Measurements from ENCODE around the gene MPL.
A peak's percentile ranks its signal among the peaks of the same experiment; 100 is the strongest.

Gene MPL

GRCh38 chr1:43358121-43358745, 20.6 kb downstream of the MPL start:
- peak; percentile 48 for DNase-seq (ENCODE audit: low spot score)
- POLR2A ChIA-PET (ENCODE audit: low non-redundant PET): interaction anchor here (0.6 to 1.6 kb wide), 4 partner anchors 10 to 152 kb away, joined by 3 to 7 read pairs (median 4); partner anchors contain the start of genes C1orf210 and ELOVL1
- CTCF ChIA-PET: interaction anchor here (0.6 to 2.0 kb wide), 6 partner anchors 10 to 673 kb away, joined by 3 to 9 read pairs (median 4); partner anchors contain the start of genes ELOVL1, MED8 and SZT2
- TF ChIP-seq CTCF (conservative IDR thresholded peaks at IDR 0.05; ENCODE audit: low read depth): peak; percentile 54
- H3K27ac ChIP-seq: peak overlapping the region; percentile 94

GRCh38 chr1:43358746-43359693, 21.4 kb downstream of the MPL start, which contains the start of gene CDC20:
TSS of gene CDC20 (plus strand) at chr1:43358981. CDS start at chr1:43359216, 235 bp downstream.
- POLR2A ChIA-PET (ENCODE audit: low non-redundant PET): interaction anchor here (1.6 kb wide), 1 partner anchor 9 kb away, joined by 7 read pairs; the partner anchor contains the start of gene ELOVL1
- CTCF ChIA-PET: interaction anchor here (0.6 to 2.0 kb wide), 3 partner anchors 29 to 132 kb away, joined by 3 to 9 read pairs (median 3); partner anchors contain the start of genes MED8 and SZT2
- peak; percentile 95 for DNase-seq (ENCODE audit: low spot score)
- no peak for TF ChIP-seq CTCF (conservative IDR thresholded peaks at IDR 0.05; ENCODE audit: low read depth)
- H3K27ac ChIP-seq: peak within 1 kb of the TSS; percentile 94

- POLR2A ChIA-PET (ENCODE audit: low non-redundant PET): no interaction called here
- H3K27ac ChIP-seq: peak overlapping the region; percentile 94
Observed at GRCh38 chr1:43359696-43360095, 22.1 kb downstream of the MPL start.

GRCh38 chr1:43360616-43361015, 23.0 kb downstream of the MPL start:
- POLR2A ChIA-PET (ENCODE audit: low non-redundant PET): no interaction called here
- no peak for DNase-seq (ENCODE audit: low spot score)
- no peak for TF ChIP-seq CTCF (conservative IDR thresholded peaks at IDR 0.05; ENCODE audit: low read depth)
- H3K27ac ChIP-seq: peak overlapping the region; percentile 94
- CTCF ChIA-PET: no interaction called here

More at GRCh38 chr1:43359696-43360095, 22.1 kb downstream of the MPL start:
- no peak for DNase-seq (ENCODE audit: low spot score)
- no peak for TF ChIP-seq CTCF (conservative IDR thresholded peaks at IDR 0.05; ENCODE audit: low read depth)
- CTCF ChIA-PET: interaction anchor here (0.7 kb wide), 1 partner anchor 43 kb away, joined by 6 read pairs; no protein-coding TSS in a partner anchor

GRCh38 chr1:43363283-43363934, 25.8 kb downstream of the MPL start:
- no peak for TF ChIP-seq CTCF (conservative IDR thresholded peaks at IDR 0.05; ENCODE audit: low read depth)
- DNase-seq (ENCODE audit: low spot score): no peak
- ChIA-PET POLR2A (ENCODE audit: low non-redundant PET) (no interaction called here), CTCF (interaction anchor here (0.6 kb wide), 1 partner anchor 571 kb away, joined by 4 read pairs; no protein-coding TSS in a partner anchor)
- H3K27ac ChIP-seq: peak overlapping the region; percentile 96
